ENCODE results near the gene ANKS6.

DNA sequence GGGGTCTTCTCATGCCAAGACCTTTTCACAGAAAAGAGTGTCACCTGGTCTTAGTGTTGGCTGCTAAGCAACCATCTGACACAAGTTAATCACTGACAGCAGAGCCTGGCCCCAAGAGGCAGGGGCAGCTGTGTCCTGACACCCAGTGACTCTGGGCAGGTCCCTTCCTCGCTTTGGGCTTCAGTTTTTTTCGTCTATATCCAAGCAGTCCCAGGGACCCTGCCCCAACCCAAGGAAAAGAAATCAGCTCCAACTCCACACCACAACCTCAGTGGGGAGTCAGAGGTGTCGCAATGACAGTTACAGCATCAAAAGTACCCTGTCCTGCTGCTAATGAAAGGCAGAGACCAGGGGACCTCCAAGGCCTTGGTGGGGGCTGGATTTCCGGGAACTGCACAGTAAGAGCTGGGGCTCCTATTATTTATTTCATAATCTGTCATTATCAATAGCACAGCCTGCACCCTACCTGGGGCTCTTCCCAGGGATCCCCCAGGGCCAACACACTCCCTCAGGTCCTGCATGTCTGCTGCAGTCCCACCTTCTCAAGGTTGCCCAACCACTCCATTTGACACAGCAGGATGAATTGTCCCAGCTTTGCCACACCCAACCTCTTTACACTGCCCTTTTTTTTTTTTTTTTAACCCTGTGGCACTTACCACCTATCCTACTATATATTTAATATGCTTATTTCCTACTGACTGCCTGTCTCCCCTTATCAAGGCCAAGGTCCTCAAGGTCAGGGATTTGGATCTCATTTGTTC is 9.4 kb downstream of the ANKS6 start:
- TF ChIP-seq POLR2AphosphoS5 (IDR thresholded peaks at IDR 0.05; ENCODE audit: low read depth, low read length) (no peak), POLR2A (IDR thresholded peaks at IDR 0.05; ENCODE audit: low read depth, low read length) (no peak), POU2F2 (IDR thresholded peaks at IDR 0.05; ENCODE audit: low read depth, low read length) (no peak), TAF1 (IDR thresholded peaks at IDR 0.05; ENCODE audit: low read depth, low read length) (no peak)
